ENCODE data around the gene PRPH.
"Not testable (repeated sequence)": the region's sequence is repeated elsewhere in the genome, so short reads cannot be mapped to it uniquely, and the experiment has no call there.

PRPH gene

GRCh38 chr12:49331380-49332222 is 36.7 kb downstream of the PRPH start:
- peaks cover 3% of the 10 kb centered on the region for H3K4me1 ChIP-seq
- no peak overlapping the region for H3K4me3 ChIP-seq
- no peaks in the 10 kb centered on the region for H3K9me3 ChIP-seq
- no peak overlapping the region for H3K27ac ChIP-seq
- no peak overlapping the region for H3K9ac ChIP-seq
- no peak overlapping the region for H3K4me2 ChIP-seq
- H3K27me3 ChIP-seq, result peaks cover 66% of the 10 kb centered on the region
- peaks cover 67% of the 10 kb centered on the region for H4K20me1 ChIP-seq
- TF ChIP-seq Cebpa-rat (IDR thresholded peaks at IDR 0.05), result no peak
- peaks cover 49% of the 10 kb centered on the region for H3K36me3 ChIP-seq

- no peak overlapping the region for H3K27ac ChIP-seq
- H3K4me3 ChIP-seq, result no peak overlapping the region
Observed at GRCh38 chr12:49332441-49332861, 37.5 kb downstream of the PRPH start.

GRCh38 chr12:49332891-49333371 is 38.0 kb downstream of the PRPH start:
- Histone ChIP-seq H3K9ac (no peak overlapping the region), H3K4me3 (no peak overlapping the region), H3K27me3 (peaks cover 79% of the 10 kb centered on the region)

More at GRCh38 chr12:49332441-49332861, 37.5 kb downstream of the PRPH start:
- no peaks in the 10 kb centered on the region for H3K9me3 ChIP-seq
- no peak for TF ChIP-seq Cebpa-rat (IDR thresholded peaks at IDR 0.05)
- H3K4me2 ChIP-seq, result no peak overlapping the region
- peaks cover 74% of the 10 kb centered on the region for H3K27me3 ChIP-seq
- H3K9ac ChIP-seq, result no peak overlapping the region
- H4K20me1 ChIP-seq, result peaks cover 71% of the 10 kb centered on the region
- H3K36me3 ChIP-seq, result peaks cover 41% of the 10 kb centered on the region
- peaks cover 10% of the 10 kb centered on the region for H3K4me1 ChIP-seq

GRCh38 chr12:49333778-49334177 is 38.8 kb downstream of the PRPH start:
- not testable (repeated sequence) for H3K9ac ChIP-seq, H3K4me3 ChIP-seq, H3K9me3 ChIP-seq, H3K4me2 ChIP-seq, H3K27ac ChIP-seq
- peaks cover 82% of the 10 kb centered on the region for H4K20me1 ChIP-seq
- peaks cover 88% of the 10 kb centered on the region for H3K27me3 ChIP-seq
- H3K36me3 ChIP-seq, result peaks cover 28% of the 10 kb centered on the region
- peaks cover 13% of the 10 kb centered on the region for H3K4me1 ChIP-seq

More at GRCh38 chr12:49332891-49333371, 38.0 kb downstream of the PRPH start:
- no peaks in the 10 kb centered on the region for H3K9me3 ChIP-seq
- peaks cover 76% of the 10 kb centered on the region for H4K20me1 ChIP-seq
- H3K36me3 ChIP-seq, result peaks cover 36% of the 10 kb centered on the region
- peaks cover 13% of the 10 kb centered on the region for H3K4me1 ChIP-seq
- no peak for TF ChIP-seq Cebpa-rat (IDR thresholded peaks at IDR 0.05)
- no peak overlapping the region for H3K4me2 ChIP-seq
- no peak overlapping the region for H3K27ac ChIP-seq

GRCh38 chr12:49334226-49334625 is 39.3 kb downstream of the PRPH start:
- Histone ChIP-seq H3K9me3 (no peaks in the 10 kb centered on the region), H3K4me3 (no peak overlapping the region), H3K27me3 (peaks cover 92% of the 10 kb centered on the region), H4K20me1 (peaks cover 86% of the 10 kb centered on the region), H3K4me1 (peaks cover 13% of the 10 kb centered on the region), H3K36me3 (peaks cover 24% of the 10 kb centered on the region), H3K9ac (no peak overlapping the region), H3K4me2 (no peak overlapping the region), H3K27ac (no peak overlapping the region)
- no peak for TF ChIP-seq Cebpa-rat (IDR thresholded peaks at IDR 0.05)

- H3K4me3 ChIP-seq, result no peak overlapping the region
- no peaks in the 10 kb centered on the region for H3K9me3 ChIP-seq
- peaks cover 91% of the 10 kb centered on the region for H4K20me1 ChIP-seq
- no peak overlapping the region for H3K9ac ChIP-seq
- H3K4me1 ChIP-seq, result peaks cover 13% of the 10 kb centered on the region
- no peak overlapping the region for H3K27ac ChIP-seq
- peaks cover 19% of the 10 kb centered on the region for H3K36me3 ChIP-seq
- no peak overlapping the region for H3K4me2 ChIP-seq
- no peak for TF ChIP-seq Cebpa-rat (IDR thresholded peaks at IDR 0.05)
- H3K27me3 ChIP-seq, result peaks cover 97% of the 10 kb centered on the region
Observed at GRCh38 chr12:49334681-49335080, 39.7 kb downstream of the PRPH start.

- TF ChIP-seq Cebpa-rat (IDR thresholded peaks at IDR 0.05), result no peak
- Histone ChIP-seq H3K36me3 (peaks cover 12% of the 10 kb centered on the region), H3K9ac (no peak overlapping the region), H3K27ac (no peak overlapping the region), H3K9me3 (no peaks in the 10 kb centered on the region), H3K4me2 (no peak overlapping the region), H3K4me1 (peaks cover 13% of the 10 kb centered on the region), H3K4me3 (no peak overlapping the region), H3K27me3 (peaks cover 100% of the 10 kb centered on the region), H4K20me1 (peaks cover 92% of the 10 kb centered on the region)
Observed at GRCh38 chr12:49335118-49335954, 40.4 kb downstream of the PRPH start.

- H3K9ac ChIP-seq, result no peak overlapping the region
- no peaks in the 10 kb centered on the region for H3K9me3 ChIP-seq
- H3K27ac ChIP-seq, result no peak overlapping the region
- peak overlapping the region; percentile 75 for H3K4me2 ChIP-seq
- H3K4me1 ChIP-seq, result peaks cover 13% of the 10 kb centered on the region
- peaks cover 100% of the 10 kb centered on the region for H3K27me3 ChIP-seq
- H3K36me3 ChIP-seq, result peaks cover 5% of the 10 kb centered on the region
- peaks cover 92% of the 10 kb centered on the region for H4K20me1 ChIP-seq
- no peak for TF ChIP-seq Cebpa-rat (IDR thresholded peaks at IDR 0.05)
- 0 out of 2 replicates have a peak overlapping the region, but pooled peaks have one; percentile 54 for H3K4me3 ChIP-seq
Observed at GRCh38 chr12:49335955-49336644, 41.2 kb downstream of the PRPH start.
